Esophagus squamous epithelium (tissue), 5 donors: ENCODE data around the gene NECTIN1. TPM values are rescaled to one million over a fixed set of nuclear protein-coding genes. Genes with fewer than 3 reads are reported as not detected.

Experiments used
- DNase-seq: peaks from one replicate; lab custom pipeline; 2025; lab: John Stamatoyannopoulos, UW
- H3K27ac ChIP-seq, 4 donors: fragments of 200-600 bp; sonication (generic); one replicate each; pipeline ENCODE4 v1.5.1; 2016 to 2019; ENCODE audit warnings: mild to moderate bottlenecking in 1 of 4
- H3K27me3 ChIP-seq, 4 donors: fragments of 200-600 bp; sonication (generic); 1 replicate in 3 of 4; 2 replicates in 1 of 4; pipeline versions ENCODE4 v1.5.1 to v1.6.0; 2017 to 2021; ENCODE audit warnings: antibody characterized with exemption in 1 of 4
- H3K36me3 ChIP-seq, 3 donors: fragments of 200-600 bp; sonication (generic); one replicate each; pipeline ENCODE4 v1.5.1; 2016 to 2019
- H3K4me1 ChIP-seq, 3 donors: fragments of 200-600 bp; sonication (generic); one replicate each; pipeline ENCODE4 v1.5.1; 2017 to 2019
- H3K4me3 ChIP-seq, 4 donors: fragments of 200-600 bp; sonication (generic); 1 replicate in 3 of 4; 2 replicates in 1 of 4; pipeline ENCODE4 v1.5.1; 2016 to 2019; ENCODE audit warnings: mild to moderate bottlenecking in 2 of 4, moderate library complexity in 1 of 4
- H3K9me3 ChIP-seq, 3 donors: fragments of 200-600 bp; sonication (generic); one replicate each; pipeline ENCODE4 v1.5.1; 2016 to 2019
- POLR2A ChIP-seq, 4 donors: fragments of 450-650 bp; IDR thresholded peaks; one replicate each; pipeline ENCODE4 v1.6.1; 2017; ENCODE audit warnings: antibody characterized with exemption in 4 of 4, mild to moderate bottlenecking in 4 of 4, moderate library complexity in 3 of 4
- WGBS, 2 donors: methylation state at CpG; one replicate each; pipeline ENCODE4 v1.1.5; 2018; 5-methylcytosine and 5-hydroxymethylcytosine counted together
- intact Hi-C: fragments of 100-400 bp; cut with DNase I; formaldehyde crosslinking; loops from one replicate; pipeline ENCODE4 v1.15.0; 2022
- total RNA-seq, 4 donors: library from RNA; depleted of rRNA; stranded (reverse); fragments of >200 nt; gene quantifications; one replicate each; pipeline ENCODE4 v1.1.0, GENCODE V29; 2016
- TF ChIP-seq, protein P1 (sequence below), 6 experiments: fragments of 450-650 bp in 4 of 6; fragments of 200-600 bp in 2 of 6; sonication (generic) in 2 of 6; IDR thresholded peaks; one replicate each; pipeline ENCODE4 v1.5.1; 2016 to 2019; ENCODE audit warnings: antibody characterized with exemption in 6 of 6, mild to moderate bottlenecking in 4 of 6, moderate library complexity in 4 of 6
- donor health status: DM: yes; HTN: yes; CAD: no.

NECTIN1 gene
- total RNA-seq, 4 donors from 2014 or later, result 72.5 to 163 (median 117) TPM

- Histone ChIP-seq H3K4me3 (no peak overlapping the region), H3K9me3 (no peaks in the 10 kb centered on the region), H3K4me1 (peaks cover 0 to 5% (median 0%) of the 10 kb centered on the region in 3 donors), H3K36me3 (no peaks in the 10 kb centered on the region), H3K27ac (no peak overlapping the region), H3K27me3 (peaks cover 0 to 6% (median 0%) of the 10 kb centered on the region in 4 donors)
- intact Hi-C loops, result no loop called here
- TF ChIP-seq POLR2A (IDR thresholded peaks at IDR 0.05), result no peak
- TF ChIP-seq, protein P1, sequence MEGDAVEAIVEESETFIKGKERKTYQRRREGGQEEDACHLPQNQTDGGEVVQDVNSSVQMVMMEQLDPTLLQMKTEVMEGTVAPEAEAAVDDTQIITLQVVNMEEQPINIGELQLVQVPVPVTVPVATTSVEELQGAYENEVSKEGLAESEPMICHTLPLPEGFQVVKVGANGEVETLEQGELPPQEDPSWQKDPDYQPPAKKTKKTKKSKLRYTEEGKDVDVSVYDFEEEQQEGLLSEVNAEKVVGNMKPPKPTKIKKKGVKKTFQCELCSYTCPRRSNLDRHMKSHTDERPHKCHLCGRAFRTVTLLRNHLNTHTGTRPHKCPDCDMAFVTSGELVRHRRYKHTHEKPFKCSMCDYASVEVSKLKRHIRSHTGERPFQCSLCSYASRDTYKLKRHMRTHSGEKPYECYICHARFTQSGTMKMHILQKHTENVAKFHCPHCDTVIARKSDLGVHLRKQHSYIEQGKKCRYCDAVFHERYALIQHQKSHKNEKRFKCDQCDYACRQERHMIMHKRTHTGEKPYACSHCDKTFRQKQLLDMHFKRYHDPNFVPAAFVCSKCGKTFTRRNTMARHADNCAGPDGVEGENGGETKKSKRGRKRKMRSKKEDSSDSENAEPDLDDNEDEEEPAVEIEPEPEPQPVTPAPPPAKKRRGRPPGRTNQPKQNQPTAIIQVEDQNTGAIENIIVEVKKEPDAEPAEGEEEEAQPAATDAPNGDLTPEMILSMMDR (IDR thresholded peaks at IDR 0.05), result no peak
- no peak for DNase-seq
- WGBS, 2 donors, result 55 to 84% methylated on average over 3 to 6 of the region's 7 CpGs
Measured at GRCh38 chr11:119644502-119644901, 84.5 kb downstream of the NECTIN1 start.

- Histone ChIP-seq H3K4me1 (peaks cover 0 to 5% (median 0%) of the 10 kb centered on the region in 3 donors), H3K27me3 (peaks cover 0 to 10% (median 0%) of the 10 kb centered on the region in 4 donors), H3K27ac (no peak overlapping the region), H3K4me3 (no peak overlapping the region), H3K36me3 (no peaks in the 10 kb centered on the region), H3K9me3 (no peaks in the 10 kb centered on the region)
- intact Hi-C loops, result no loop called here
- DNase-seq, result no peak
- TF ChIP-seq POLR2A (IDR thresholded peaks at IDR 0.05), result no peak
- TF ChIP-seq, protein P1 (IDR thresholded peaks at IDR 0.05), result no peak
- 100% methylated on average over 1 of the region's 5 CpGs; no CpG with 5 or more reads in 1 of the 2 donors for WGBS, 2 donors
Measured at GRCh38 chr11:119643876-119644225, 85.1 kb downstream of the NECTIN1 start.

DNA sequence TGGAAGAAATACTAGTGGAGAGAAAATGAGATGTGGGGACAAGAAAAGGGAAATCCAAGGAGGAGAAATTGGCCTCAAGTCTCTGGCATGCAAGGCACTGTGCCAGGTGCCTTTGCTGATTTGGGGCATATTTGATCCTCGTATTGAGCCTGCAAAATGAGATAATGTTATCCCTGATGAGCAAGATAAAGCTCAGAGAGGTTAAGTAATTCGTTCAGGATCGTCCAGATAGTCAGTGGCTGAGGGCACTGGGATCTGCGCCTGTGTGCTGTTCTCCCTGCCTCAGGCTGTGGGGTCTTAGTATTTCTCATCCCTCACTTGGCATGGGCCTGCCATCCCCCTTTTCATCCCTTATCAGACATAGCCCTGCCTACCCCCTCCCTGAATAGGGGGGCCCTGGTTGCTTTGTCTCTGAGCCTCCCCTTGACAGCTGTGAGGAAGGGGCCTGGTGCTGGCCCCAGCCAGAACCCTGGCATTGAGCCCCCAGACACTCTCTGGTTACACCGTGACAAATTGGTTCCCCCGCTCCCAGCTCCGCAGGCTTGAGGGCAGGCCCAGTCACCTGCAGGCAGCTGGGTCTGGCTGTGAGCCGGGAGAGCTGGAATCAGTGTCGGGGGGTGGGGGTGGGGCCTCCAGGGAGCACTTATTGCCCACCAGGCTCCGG, 85.7 kb downstream of the NECTIN1 start:
- Histone ChIP-seq H3K4me1 (peaks cover 0 to 5% (median 0%) of the 10 kb centered on the region in 3 donors), H3K27ac (no peak overlapping the region), H3K4me3 (no peak overlapping the region), H3K9me3 (no peaks in the 10 kb centered on the region), H3K27me3 (peaks cover 0 to 16% (median 0%) of the 10 kb centered on the region in 4 donors), H3K36me3 (no peaks in the 10 kb centered on the region)
- WGBS, 2 donors, result 80 to 94% methylated on average over 4 to 6 of the region's 10 CpGs
- intact Hi-C loops, result no loop called here
- DNase-seq, result no peak
- no peak for TF ChIP-seq POLR2A (IDR thresholded peaks at IDR 0.05)
- TF ChIP-seq, protein P1 (IDR thresholded peaks at IDR 0.05), result no peak

DNA sequence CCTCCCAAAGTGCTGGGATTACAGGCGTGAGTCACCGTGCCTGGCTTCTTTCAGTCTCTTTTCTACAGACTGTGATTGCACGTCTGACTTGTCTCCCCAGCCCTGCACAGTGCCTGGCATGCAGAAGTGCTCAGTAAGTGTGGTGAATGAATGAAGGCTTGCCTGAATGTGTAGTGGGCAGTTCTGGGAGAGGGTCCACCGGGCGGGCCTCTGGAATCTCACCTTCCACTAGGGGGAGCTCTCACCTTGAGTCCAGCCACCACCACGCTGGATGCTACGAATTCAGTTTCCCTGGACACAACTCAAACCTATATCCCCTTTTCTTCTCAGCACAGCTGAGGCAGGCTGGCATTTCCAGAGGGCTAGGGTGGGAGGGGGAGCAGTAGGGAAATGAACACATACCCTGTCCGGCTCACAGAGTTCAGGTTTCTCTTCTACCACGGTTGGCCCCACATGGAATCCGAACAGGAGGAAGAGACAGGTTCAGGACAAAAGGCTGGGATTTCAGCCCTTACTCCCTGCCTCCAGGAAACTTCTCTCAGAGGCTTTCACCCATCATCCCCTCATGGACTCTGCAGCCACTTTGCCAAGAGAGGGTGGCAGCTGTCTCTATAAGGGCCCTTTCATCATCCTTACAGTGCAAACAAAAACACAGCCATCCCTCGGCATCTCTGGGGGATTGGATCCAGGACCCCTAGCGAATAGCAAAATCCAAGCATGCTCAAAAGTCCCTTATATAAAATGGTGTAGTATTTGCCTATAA, 86.8 kb downstream of the NECTIN1 start:
- Histone ChIP-seq H3K4me3 (no peak overlapping the region), H3K27me3 (peaks cover 0 to 27% (median 0%) of the 10 kb centered on the region in 4 donors), H3K4me1 (peaks cover 0 to 5% (median 0%) of the 10 kb centered on the region in 3 donors), H3K36me3 (no peaks in the 10 kb centered on the region), H3K9me3 (no peaks in the 10 kb centered on the region), H3K27ac (no peak overlapping the region)
- DNase-seq, result no peak
- intact Hi-C loops, result no loop called here
- WGBS, 2 donors, result 36 to 39% methylated on average over 8 to 11 of the region's 12 CpGs
- TF ChIP-seq, protein P1 (IDR thresholded peaks at IDR 0.05), result peak in 5 of 6 experiments; percentile 37 to 75 (median 58)
- no peak for TF ChIP-seq POLR2A (IDR thresholded peaks at IDR 0.05)

GRCh38 chr11:119640541-119640940, 88.5 kb downstream of the NECTIN1 start:
- 46 to 59% methylated on average over 6 of the region's 6 CpGs for WGBS, 2 donors
- Histone ChIP-seq H3K27ac (no peak overlapping the region), H3K27me3 (peaks cover 0 to 28% (median 0%) of the 10 kb centered on the region in 4 donors), H3K36me3 (no peaks in the 10 kb centered on the region), H3K9me3 (no peaks in the 10 kb centered on the region), H3K4me1 (peaks cover 0 to 5% (median 0%) of the 10 kb centered on the region in 3 donors), H3K4me3 (no peak overlapping the region)
- TF ChIP-seq, protein P1 (IDR thresholded peaks at IDR 0.05), result no peak
- TF ChIP-seq POLR2A (IDR thresholded peaks at IDR 0.05), result no peak
- intact Hi-C loops, result no loop called here
- DNase-seq, result no peak
